Vagina (tissue), 2 donors: Measurements from ENCODE around the gene ZNF785.
"Not testable (repeated sequence)": the region's sequence is repeated elsewhere in the genome, so short reads cannot be mapped to it uniquely, and the experiment has no call there.

Experiments
- POLR2A ChIP-seq, 2 donors: fragments of 450-650 bp; IDR thresholded peaks; one replicate each; pipeline ENCODE4 v1.6.1; 2017; ENCODE audit warnings: antibody characterized with exemption in 2 of 2, mild to moderate bottlenecking in 2 of 2, moderate library complexity in 2 of 2
- TF ChIP-seq, protein P1 (sequence below), 3 experiments: fragments of 450-650 bp in 2 of 3; fragments of 200-600 bp in 1 of 3; sonication (generic) in 1 of 3; IDR thresholded peaks; one replicate each; pipeline ENCODE4 v1.5.1; 2017 to 2019; ENCODE audit warnings: antibody characterized with exemption in 3 of 3, mild to moderate bottlenecking in 2 of 3, moderate library complexity in 2 of 3

DNA sequence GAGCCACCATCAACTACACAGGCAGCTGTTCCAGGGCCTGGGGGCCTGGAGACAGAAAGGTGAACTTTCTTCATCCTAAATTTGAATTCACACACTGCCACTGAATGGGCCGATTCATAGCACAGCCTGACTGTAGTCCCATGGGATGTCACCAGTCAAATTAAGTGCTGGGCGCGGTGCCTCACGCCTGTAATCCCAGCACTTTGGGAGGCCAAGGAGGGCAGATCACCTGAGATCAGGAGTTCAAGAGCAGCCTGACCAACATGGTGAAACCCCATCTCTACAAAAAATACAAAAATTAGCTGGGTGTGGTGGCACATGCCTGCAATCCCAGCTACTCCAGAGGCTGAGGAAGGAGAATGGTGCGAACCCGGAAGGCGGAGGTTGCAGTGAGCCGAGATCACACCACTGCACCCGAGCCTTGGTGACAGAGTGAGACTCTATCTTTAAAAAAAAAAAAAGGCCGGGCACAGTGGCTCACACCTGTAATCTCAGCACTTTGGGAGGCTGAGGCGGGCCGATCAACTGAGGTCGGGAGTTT, 45.4 kb downstream of the ZNF785 start:
- TF ChIP-seq, protein P1, sequence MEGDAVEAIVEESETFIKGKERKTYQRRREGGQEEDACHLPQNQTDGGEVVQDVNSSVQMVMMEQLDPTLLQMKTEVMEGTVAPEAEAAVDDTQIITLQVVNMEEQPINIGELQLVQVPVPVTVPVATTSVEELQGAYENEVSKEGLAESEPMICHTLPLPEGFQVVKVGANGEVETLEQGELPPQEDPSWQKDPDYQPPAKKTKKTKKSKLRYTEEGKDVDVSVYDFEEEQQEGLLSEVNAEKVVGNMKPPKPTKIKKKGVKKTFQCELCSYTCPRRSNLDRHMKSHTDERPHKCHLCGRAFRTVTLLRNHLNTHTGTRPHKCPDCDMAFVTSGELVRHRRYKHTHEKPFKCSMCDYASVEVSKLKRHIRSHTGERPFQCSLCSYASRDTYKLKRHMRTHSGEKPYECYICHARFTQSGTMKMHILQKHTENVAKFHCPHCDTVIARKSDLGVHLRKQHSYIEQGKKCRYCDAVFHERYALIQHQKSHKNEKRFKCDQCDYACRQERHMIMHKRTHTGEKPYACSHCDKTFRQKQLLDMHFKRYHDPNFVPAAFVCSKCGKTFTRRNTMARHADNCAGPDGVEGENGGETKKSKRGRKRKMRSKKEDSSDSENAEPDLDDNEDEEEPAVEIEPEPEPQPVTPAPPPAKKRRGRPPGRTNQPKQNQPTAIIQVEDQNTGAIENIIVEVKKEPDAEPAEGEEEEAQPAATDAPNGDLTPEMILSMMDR (IDR thresholded peaks at IDR 0.05) = not testable (repeated sequence)
- TF ChIP-seq POLR2A (IDR thresholded peaks at IDR 0.05) = not testable (repeated sequence)
